ENCODE data around the gene IL15RA.
"Not testable (repeated sequence)": the region's sequence is repeated elsewhere in the genome, so short reads cannot be mapped to it uniquely, and the experiment has no call there.

IL15RA gene

GRCh38 chr10:5951167-5951711 is 26.1 kb downstream of the IL15RA start:
- peak; percentile 32 for DNase-seq (ENCODE audit: low read depth)

DNA sequence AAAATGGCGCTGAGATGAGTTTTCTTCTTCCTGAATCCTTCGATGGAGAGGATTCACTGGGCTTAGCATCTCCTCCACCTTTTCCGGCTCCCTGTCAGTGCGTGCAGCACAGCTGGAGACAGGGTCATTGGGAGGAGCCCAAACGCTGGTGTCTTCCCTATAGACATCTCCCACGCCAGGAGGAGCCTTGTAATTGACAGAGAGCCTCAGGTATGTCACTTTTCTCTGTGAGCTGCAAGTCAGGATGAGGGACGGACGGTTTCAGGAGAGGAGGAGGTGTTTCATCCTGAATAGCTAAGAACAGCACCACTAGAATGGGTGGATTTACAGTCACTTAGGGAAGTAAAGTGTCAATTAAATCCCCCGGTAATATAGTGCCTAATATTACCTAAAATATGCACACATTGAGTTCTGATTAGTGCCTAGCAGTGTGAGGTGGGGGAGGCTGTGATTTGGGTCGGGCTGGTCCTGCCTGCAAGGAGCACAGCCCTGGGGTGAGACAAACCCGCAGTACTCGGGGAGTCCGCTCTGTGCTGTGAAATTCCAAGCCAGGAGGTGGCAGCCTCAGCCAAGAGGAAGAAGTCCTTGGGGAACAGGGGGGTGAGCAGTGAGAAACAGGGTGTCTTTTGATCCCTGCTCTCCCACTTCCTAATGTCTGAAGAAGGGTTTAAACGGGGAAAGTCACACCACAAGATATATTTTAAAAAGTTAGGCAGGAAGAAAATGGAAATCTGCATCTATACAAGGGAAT is 28.2 kb downstream of the IL15RA start:
- peak; percentile 81 for DNase-seq (ENCODE audit: low read depth)

DNA sequence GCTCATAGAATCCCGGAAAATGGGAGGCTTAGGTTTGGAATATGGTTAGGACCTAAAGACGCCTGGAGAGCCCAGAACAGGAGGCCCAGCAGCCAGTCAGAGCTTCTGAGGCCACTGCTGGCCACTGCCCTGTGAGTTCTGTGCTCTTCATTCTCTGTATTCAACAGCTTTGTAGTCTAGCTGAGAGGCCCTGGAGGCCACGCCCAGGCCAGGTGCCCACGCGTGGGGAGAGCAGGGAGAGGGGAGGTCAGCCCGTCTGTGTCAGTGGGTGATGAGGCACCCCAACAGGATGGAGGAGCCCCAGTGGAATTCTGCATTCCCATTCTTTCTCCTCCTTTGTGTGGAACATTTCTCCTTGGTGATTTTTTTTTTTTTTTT is 29.1 kb downstream of the IL15RA start:
- no peak for DNase-seq (ENCODE audit: low read depth)

DNA sequence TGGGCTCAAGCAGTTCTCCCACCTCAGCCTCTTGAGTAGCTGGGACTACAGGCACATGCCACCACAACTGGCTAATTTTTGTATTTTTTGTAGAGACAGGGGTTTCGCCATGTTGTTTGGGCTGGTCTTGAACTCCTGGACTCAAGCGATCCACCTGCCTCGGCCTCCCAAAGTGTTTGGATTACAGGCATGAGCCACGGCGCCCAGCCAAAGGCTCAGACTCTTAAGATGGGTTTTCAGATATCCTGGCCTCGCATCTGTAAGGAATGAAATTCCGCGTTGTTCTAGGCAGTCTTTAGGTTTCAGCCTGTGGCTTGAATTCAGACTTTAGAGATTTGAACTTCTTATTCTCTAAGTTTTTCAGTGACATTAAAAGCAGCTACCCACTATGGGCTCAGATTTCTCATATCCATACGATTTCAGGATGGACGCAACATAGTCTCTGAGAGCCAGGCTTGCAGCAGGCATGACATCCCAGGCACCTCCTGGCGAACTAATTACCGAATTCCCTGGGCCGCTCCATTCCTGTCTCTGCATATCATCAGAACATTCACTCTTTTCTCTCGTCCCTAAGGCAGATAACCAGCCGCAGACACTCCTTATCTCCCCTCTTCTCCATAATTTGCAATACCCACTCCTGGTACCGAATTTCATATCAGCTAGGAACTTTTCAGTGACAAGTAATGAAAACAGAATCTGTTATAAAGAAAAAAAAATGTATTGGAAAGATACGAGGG is 29.7 kb downstream of the IL15RA start:
- DNase-seq (ENCODE audit: low read depth) = no peak

DNA sequence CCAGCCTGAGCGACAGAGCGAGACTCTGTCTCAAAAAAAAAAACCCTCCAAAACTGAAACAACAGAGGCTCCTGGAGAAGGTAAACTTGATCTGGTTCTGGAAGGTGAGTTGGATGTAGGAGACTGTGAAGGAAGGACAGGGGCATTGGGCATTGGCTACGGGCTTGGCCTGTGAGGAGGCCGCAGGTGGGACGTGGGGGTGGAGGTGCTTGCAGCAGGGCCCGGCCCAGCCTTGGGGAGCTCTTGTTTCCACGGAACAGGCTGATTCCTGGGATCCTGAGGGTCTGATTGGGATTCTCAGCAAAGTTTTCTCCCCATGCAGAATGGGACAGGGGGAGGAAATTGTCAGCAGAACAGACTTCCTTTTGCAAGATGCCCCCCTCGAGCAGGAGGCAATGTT is 30.6 kb downstream of the IL15RA start:
- DNase-seq (ENCODE audit: low read depth) = no peak

DNA sequence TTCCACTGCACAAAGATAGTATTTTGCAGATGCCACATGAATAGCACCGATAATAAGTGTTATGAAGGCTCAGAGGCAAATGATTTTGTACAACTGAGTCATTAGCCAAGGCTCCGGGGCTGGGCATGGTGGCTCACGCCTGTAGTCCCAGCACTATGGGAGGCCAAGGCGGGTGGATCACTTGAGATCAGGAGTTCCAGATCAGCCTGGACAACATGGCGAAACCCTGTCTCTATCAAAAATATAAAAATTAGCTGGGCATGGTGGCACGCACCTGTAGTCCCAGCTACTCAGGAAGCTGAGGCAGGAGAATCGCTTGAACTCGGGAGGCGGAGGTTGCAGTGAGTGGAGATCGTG is 30.9 kb downstream of the IL15RA start:
- not testable (repeated sequence) for DNase-seq (ENCODE audit: low read depth)

GRCh38 chr10:5945561-5946418 is 31.6 kb downstream of the IL15RA start:
- DNase-seq (ENCODE audit: low read depth) = peak; percentile 85

- DNase-seq (ENCODE audit: low read depth) = peak; percentile 22
Measured at GRCh38 chr10:5945190-5945509, 32.2 kb downstream of the IL15RA start.

DNA sequence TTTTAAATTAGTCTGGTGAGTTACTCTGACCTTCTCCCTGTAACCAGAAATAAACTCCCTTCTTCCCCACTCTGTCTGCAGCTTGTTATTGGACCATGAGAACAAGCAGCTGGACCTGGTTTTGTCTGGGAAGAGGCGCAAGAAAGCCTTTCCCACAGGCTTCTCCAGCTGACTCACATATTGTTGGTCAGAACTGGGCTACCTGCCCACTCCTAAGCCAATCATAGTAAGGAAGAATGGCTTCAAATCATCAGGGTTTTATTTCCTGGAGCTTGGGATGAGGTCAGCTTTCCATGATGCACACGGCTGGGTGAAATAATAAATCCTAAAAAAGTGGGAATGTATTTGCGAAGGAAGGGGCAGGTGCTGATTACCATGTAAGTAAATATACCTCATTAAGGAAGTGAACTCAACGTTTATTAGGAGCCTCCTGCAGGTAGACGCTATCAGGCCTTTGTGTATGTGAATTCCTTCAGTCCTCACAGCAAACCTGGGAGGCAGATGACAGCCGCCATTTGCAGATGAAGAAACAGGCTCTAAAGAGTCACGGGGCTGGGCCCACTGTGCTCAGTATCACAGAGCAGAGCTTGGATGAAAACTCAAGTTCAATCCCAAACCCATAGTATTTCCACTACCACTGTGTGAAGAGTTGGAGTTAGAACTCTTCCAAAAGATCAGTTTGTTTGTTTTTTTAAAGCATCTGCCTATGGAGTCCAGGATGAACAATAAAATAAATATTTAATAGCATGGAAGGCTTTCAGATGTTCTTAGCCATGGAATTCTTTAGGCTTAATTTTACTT is 32.8 kb downstream of the IL15RA start:
- peak; percentile 98 for DNase-seq (ENCODE audit: low read depth)

DNA sequence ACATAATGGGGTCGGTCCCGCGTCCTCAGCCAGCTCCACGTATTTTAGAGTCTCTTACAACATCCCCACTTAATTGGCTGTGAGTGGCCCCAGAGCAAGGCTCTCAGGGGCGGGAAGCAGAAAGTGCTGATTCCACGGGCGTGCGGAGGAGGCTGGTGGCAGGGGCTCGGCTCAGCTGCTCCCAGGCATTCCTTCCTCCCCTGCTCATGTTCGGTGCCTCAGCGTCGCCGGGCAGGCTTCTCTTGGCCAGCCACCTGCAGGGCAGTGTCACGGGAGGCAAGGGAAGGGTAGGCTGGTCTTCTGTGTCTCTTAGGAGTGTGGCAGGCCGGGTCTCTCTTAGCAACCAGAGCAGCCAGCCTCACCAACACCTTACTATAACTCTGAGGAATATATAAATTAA is 33.8 kb downstream of the IL15RA start:
- peak; percentile 23 for DNase-seq (ENCODE audit: low read depth)

GRCh38 chr10:5942474-5942873 is 34.9 kb downstream of the IL15RA start:
- DNase-seq (ENCODE audit: low read depth) = no peak

- no peak for DNase-seq (ENCODE audit: low read depth)
Measured at GRCh38 chr10:5942001-5942400, 35.3 kb downstream of the IL15RA start.

- no peak for DNase-seq (ENCODE audit: low read depth)
Measured at GRCh38 chr10:5941579-5941978, 35.8 kb downstream of the IL15RA start.

GRCh38 chr10:5940807-5941218 is 36.5 kb downstream of the IL15RA start:
- DNase-seq (ENCODE audit: low read depth) = no peak

- DNase-seq (ENCODE audit: low read depth) = no peak
Measured at GRCh38 chr10:5938291-5938690, 39.1 kb downstream of the IL15RA start.

DNA sequence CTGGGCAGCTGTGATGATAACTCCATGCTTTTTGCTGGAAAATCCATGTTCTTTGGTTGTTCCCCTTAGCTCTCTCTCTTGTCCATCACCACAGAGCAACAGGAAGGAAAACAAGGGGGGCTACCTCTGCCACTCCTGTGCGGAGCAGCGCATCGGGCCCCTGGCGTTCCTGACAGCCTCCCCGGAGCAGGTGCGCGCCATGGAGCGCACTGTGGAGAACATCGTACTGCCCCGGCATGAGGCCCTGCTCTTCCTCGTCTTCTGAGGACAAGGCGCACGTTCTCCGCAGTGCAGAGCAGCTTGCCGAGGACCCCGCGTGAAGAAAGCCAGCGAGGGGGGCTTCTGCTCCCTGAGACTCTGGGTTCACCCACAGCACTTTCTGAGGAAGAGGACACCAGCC is 40.3 kb downstream of the IL15RA start:
- no peak for DNase-seq (ENCODE audit: low read depth)

DNA sequence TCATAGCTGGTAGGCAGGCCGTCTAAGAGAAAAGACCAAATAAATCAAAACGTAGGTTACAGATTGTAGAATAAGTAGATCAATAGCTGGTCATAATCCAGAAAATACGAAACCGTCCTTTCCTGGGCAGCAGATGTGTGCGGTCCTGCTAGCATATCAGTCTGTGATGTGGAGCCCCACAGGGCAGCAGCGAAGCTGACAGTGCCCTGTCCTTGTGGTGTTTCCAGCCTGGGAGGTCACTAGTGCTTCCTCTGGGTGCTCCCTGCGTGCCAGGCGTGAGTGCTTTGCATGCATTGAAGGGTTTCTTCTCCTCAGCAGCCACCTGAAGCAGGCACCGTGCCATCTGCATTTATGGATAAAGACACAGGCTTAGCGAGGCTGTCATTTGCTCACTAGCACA is 41.7 kb downstream of the IL15RA start:
- no peak for DNase-seq (ENCODE audit: low read depth)

DNA sequence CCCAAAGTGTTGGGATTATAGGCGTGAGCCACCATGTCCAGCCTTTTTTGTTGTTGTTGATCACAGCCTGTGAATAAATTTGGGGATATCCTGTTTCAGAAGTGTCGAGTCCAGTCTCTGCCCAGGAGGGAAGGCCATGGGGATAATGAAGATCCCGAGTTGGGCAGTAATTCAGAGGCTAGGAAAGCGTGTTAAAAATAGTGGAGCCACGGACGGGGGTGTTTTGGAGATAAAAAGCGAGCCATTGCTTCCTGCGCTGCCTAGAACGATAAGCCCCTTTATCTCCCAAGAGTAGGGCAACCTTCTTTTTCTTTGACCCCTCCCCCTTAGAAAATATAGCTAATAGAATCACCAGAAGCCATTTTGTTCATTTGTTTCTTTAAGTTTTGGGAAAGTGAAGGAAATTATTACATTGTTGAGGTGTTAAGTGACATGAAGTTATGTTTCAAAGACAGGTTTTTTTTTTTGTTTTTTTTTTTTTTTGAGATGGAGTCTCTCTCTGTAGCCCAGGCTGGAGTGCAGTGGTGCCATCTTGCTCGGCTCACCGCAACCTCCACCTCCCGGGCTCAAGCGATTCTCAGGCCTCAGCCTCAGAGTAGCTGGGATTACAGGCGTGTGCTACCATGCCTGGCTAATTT is 43.3 kb downstream of the IL15RA start:
- DNase-seq (ENCODE audit: low read depth) = no peak

DNA sequence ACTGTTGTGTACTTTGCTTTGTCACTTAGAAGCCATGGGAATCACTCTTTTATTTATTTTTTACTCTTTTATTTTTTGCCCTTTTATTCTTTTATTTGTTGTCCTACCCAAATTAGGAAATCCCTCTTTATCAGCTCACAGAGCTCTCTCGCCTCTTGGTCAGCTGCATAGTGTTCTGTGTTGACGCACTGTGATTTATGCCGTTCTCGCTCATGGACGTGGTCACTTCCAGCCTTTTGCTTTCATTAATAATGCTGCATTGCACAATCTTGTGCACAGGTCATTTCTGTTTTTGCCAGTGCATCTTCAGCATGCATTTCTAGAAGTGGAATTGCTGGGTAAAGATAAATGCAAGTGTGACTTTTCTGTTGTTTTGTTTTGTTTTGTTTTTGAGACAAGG is 45.0 kb downstream of the IL15RA start:
- DNase-seq (ENCODE audit: low read depth) = peak; percentile 38

GRCh38 chr10:5930272-5930671 is 47.1 kb downstream of the IL15RA start:
- no peak for DNase-seq (ENCODE audit: low read depth)

DNA sequence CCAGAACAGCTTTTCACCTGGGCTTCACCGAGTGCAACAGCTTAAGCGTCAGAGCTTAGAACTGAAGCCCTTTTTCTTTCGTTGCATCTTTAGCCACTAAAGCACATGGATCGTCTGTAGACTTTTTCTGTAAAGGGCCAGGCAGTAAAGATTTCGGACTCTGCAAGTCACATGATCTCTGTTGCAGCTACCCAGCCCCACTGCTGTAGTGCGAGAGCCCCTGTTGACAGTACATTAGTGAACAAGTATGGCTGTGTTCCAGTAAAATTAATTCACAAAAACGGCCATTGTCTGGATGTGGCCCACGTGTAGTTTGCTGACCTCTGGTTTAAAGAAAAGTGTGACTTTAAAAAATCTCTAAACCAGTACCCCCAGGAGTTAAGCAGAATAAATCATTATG is 47.9 kb downstream of the IL15RA start:
- DNase-seq (ENCODE audit: low read depth) = no peak

All from iris pigment epithelial cell (primary cell).